H9 (cell line): ENCODE results near the gene PPP1CB. TPM values are rescaled to one million over a fixed set of nuclear protein-coding genes. Genes with fewer than 3 reads are reported as not detected.

Experiments
- DNase-seq: peaks from one replicate; pipeline ENCODE4 v3.0.0-alpha.2; 2017
- H2AFZ ChIP-seq: one replicate; pipeline ENCODE4 v1.6.1; 2013; ENCODE audit warnings: mild to moderate bottlenecking, low read length, control low read depth, moderate library complexity
- H2AK5ac ChIP-seq: 2 replicates; pipeline ENCODE4 v1.6.1; 2013; ENCODE audit warnings: low read length, control low read depth, mixed read lengths; ENCODE audit not compliant: insufficient read length
- H2BK120ac ChIP-seq: one replicate; pipeline ENCODE4 v1.6.1; 2013; ENCODE audit warnings: low read depth, mild to moderate bottlenecking, low read length, control low read depth, inconsistent platforms; ENCODE audit not compliant: poor library complexity, severe bottlenecking
- H2BK12ac ChIP-seq: 2 replicates; pipeline ENCODE4 v1.6.1; 2013; ENCODE audit warnings: low read length, control low read depth, mixed read lengths, low read depth; ENCODE audit not compliant: insufficient read length
- H2BK15ac ChIP-seq: 2 replicates; pipeline ENCODE4 v1.6.1; 2013; ENCODE audit warnings: low read depth, low read length, control low read depth
- H2BK20ac ChIP-seq: one replicate; pipeline ENCODE4 v1.6.1; 2013; ENCODE audit warnings: low read depth, mild to moderate bottlenecking, low read length, control low read depth, inconsistent platforms; ENCODE audit not compliant: poor library complexity, severe bottlenecking
- H2BK5ac ChIP-seq: 2 replicates; pipeline ENCODE4 v1.6.1; 2013; ENCODE audit warnings: low read length, control low read depth, mixed read lengths; ENCODE audit not compliant: insufficient read length
- H3K14ac ChIP-seq: 2 replicates; pipeline ENCODE4 v1.6.1; 2013; ENCODE audit warnings: low read length, control low read depth; ENCODE audit not compliant: insufficient read depth
- H3K18ac ChIP-seq: 2 replicates; pipeline ENCODE4 v1.6.1; 2013; ENCODE audit warnings: low read depth, mild to moderate bottlenecking, mixed read lengths, low read length, control low read depth; ENCODE audit not compliant: insufficient read length
- H3K23ac ChIP-seq: 2 replicates; pipeline ENCODE4 v1.6.1; 2013; ENCODE audit warnings: low read length, control low read depth, mixed read lengths, low read depth; ENCODE audit not compliant: insufficient read length
- H3K23me2 ChIP-seq: 2 replicates; pipeline ENCODE4 v1.6.1; 2013; ENCODE audit warnings: low read depth, mild to moderate bottlenecking, mixed read lengths, low read length, control low read depth; ENCODE audit not compliant: insufficient read length, poor library complexity, severe bottlenecking
- H3K27ac ChIP-seq: 2 replicates; pipeline ENCODE4 v1.5.1; 2013; ENCODE audit warnings: low read length, control low read depth, mixed read lengths, low read depth; ENCODE audit not compliant: insufficient read length
- H3K27me3 ChIP-seq: 2 replicates; pipeline ENCODE4 v1.6.1; 2013; ENCODE audit warnings: low read length, control low read depth, inconsistent platforms; ENCODE audit not compliant: insufficient read depth
- H3K4ac ChIP-seq: 2 replicates; pipeline ENCODE4 v1.6.1; 2013; ENCODE audit warnings: low read depth, mild to moderate bottlenecking, control low read depth, inconsistent platforms, low read length, moderate library complexity
- H3K4me1 ChIP-seq: 2 replicates; pipeline ENCODE4 v1.6.1; 2013; ENCODE audit warnings: low read length, control low read depth, inconsistent platforms; ENCODE audit not compliant: insufficient read depth
- H3K4me2 ChIP-seq: 2 replicates; pipeline ENCODE4 v1.6.1; 2013; ENCODE audit warnings: low read length, control low read depth, mixed read lengths; ENCODE audit not compliant: insufficient read length, insufficient read depth
- H3K56ac ChIP-seq: 2 replicates; pipeline ENCODE4 v1.6.1; 2013; ENCODE audit warnings: low read depth, mild to moderate bottlenecking, mixed read lengths, low read length, control low read depth; ENCODE audit not compliant: insufficient read length
- H3K79me1 ChIP-seq: 2 replicates; pipeline ENCODE4 v1.6.1; 2013; ENCODE audit warnings: low read depth, mild to moderate bottlenecking, moderate library complexity, low read length, control low read depth, inconsistent platforms; ENCODE audit not compliant: insufficient read depth, poor library complexity, severe bottlenecking
- H3K79me2 ChIP-seq: 2 replicates; pipeline ENCODE4 v1.6.1; 2013; ENCODE audit warnings: low read length, control low read depth, inconsistent platforms; ENCODE audit not compliant: insufficient read depth
- H3K9ac ChIP-seq: 2 replicates; pipeline ENCODE4 v1.6.1; 2013; ENCODE audit warnings: low read length, control low read depth, mixed read lengths; ENCODE audit not compliant: insufficient read length; ENCODE audit errors: extremely low read depth
- H3K9me3 ChIP-seq: one replicate; pipeline ENCODE4 v1.6.1; 2013; ENCODE audit warnings: low read depth, low read length, inconsistent platforms; ENCODE audit not compliant: control insufficient read depth
- H3T11ph ChIP-seq: one replicate; pipeline ENCODE4 v1.6.1; 2013; ENCODE audit warnings: mild to moderate bottlenecking, low read length, control low read depth, inconsistent platforms
- H4K20me1 ChIP-seq: one replicate; pipeline ENCODE4 v1.6.1; 2013; ENCODE audit not compliant: control insufficient read depth, insufficient read length, insufficient read depth
- H4K5ac ChIP-seq: 2 replicates; pipeline ENCODE4 v1.6.1; 2013; ENCODE audit warnings: low read depth, mild to moderate bottlenecking, mixed read lengths, low read length, control low read depth; ENCODE audit not compliant: insufficient read length
- H4K8ac ChIP-seq: replicated peaks from 2 replicates; pipeline ENCODE4 v1.6.1; 2013; ENCODE audit warnings: low read length, control low read depth, mixed read lengths, low read depth; ENCODE audit not compliant: insufficient read length
- H4K91ac ChIP-seq: 2 replicates; pipeline ENCODE4 v1.6.1; 2013; ENCODE audit warnings: low read depth, mild to moderate bottlenecking, moderate library complexity, mixed read lengths, low read length, control low read depth; ENCODE audit not compliant: insufficient read length
- H3K27ac Mint-ChIP-seq, 3 experiments: 2 replicates in 2 of 3; 3 replicates in 1 of 3; pipeline ENCODE4 v1.8.0; 2020 to 2021; ENCODE audit warnings: mixed read lengths in 3 of 3, mild to moderate bottlenecking in 1 of 3, moderate library complexity in 1 of 3
- H3K27me3 Mint-ChIP-seq: 2 replicates; pipeline ENCODE4 v1.8.0; 2021; ENCODE audit warnings: low read depth, mild to moderate bottlenecking, moderate library complexity, mixed read lengths
- H3K36me3 Mint-ChIP-seq, 3 experiments: 2 replicates in 2 of 3; 3 replicates in 1 of 3; pipeline ENCODE4 v1.8.0; 2020 to 2021; ENCODE audit warnings: low read depth in 3 of 3, mixed read lengths in 3 of 3; ENCODE audit not compliant: insufficient read depth in 1 of 3
- H3K4me1 Mint-ChIP-seq, 2 experiments: 2 replicates each; pipeline ENCODE4 v1.8.0; 2020; ENCODE audit warnings: mixed read lengths in 2 of 2
- H3K4me3 Mint-ChIP-seq, 2 experiments: 2 replicates in 1 of 2; 3 replicates in 1 of 2; pipeline ENCODE4 v1.8.0; 2020 to 2021; ENCODE audit warnings: mild to moderate bottlenecking in 2 of 2, mixed read lengths in 2 of 2, moderate library complexity in 1 of 2
- H3K9me3 Mint-ChIP-seq, 2 experiments: 2 replicates in 1 of 2; 3 replicates in 1 of 2; pipeline ENCODE4 v1.8.0; 2020; ENCODE audit warnings: mild to moderate bottlenecking in 2 of 2, mixed read lengths in 2 of 2, moderate library complexity in 1 of 2
- WGBS: extraction: QIAGEN DNeasy Blood & Tissue Kit; methylation state at CpG from one replicate; pipeline ENCODE4 v1.1.7; 2013; ENCODE audit warnings: missing lambda C conversion rate, low lambda C conversion rate, mixed read lengths; ENCODE audit not compliant: insufficient read length; ENCODE audit errors: extremely low coverage; 5-methylcytosine and 5-hydroxymethylcytosine counted together
- total RNA-seq: library from RNA; stranded (reverse); gene quantifications from 2 replicates; pipeline ENCODE4 v1.2.1, GENCODE V29; 2021
- TF ChIP-seq, protein P1 (sequence below): fragments of 200-600 bp; sonication (generic); conservative IDR thresholded peaks from 3 replicates; pipeline ENCODE4 v1.8.0; 2021; ENCODE audit warnings: antibody characterized with exemption, mild to moderate bottlenecking

The PPP1CB gene
- total RNA-seq, 1 experiment from 2014 or later = 184 TPM

DNA sequence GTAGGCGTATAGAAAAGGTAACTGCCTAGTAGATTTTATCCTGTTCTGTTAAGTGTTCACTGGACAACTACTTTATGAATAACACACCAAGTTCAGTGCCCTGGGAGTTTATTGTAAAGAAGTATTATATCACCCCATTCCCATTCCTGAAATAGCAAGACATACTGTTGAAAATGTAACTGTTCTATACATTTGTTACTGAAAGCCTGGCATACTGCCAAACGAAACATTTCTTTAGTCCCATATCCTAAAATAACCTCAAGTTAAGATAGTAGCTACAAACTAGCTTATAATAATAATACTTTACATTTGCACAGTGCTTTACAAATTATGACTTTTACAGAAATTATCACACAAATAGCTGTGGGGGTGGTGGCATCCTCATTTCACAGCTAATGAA, 84.2 kb downstream of the PPP1CB start:
- no CpG with 5 or more reads among the region's 2 CpGs for WGBS
- TF ChIP-seq, protein P1, sequence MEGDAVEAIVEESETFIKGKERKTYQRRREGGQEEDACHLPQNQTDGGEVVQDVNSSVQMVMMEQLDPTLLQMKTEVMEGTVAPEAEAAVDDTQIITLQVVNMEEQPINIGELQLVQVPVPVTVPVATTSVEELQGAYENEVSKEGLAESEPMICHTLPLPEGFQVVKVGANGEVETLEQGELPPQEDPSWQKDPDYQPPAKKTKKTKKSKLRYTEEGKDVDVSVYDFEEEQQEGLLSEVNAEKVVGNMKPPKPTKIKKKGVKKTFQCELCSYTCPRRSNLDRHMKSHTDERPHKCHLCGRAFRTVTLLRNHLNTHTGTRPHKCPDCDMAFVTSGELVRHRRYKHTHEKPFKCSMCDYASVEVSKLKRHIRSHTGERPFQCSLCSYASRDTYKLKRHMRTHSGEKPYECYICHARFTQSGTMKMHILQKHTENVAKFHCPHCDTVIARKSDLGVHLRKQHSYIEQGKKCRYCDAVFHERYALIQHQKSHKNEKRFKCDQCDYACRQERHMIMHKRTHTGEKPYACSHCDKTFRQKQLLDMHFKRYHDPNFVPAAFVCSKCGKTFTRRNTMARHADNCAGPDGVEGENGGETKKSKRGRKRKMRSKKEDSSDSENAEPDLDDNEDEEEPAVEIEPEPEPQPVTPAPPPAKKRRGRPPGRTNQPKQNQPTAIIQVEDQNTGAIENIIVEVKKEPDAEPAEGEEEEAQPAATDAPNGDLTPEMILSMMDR = no peak
- no peak overlapping the region for H3K4me2 ChIP-seq
- no peaks in the 10 kb centered on the region for H3K4me1 ChIP-seq
- no peak overlapping the region for H3K9ac ChIP-seq
- H2BK5ac ChIP-seq = no peak overlapping the region
- no peak overlapping the region for H2BK12ac ChIP-seq
- no peaks in the 10 kb centered on the region for H3K23me2 ChIP-seq
- no peak overlapping the region for H2AFZ ChIP-seq
- H3K14ac ChIP-seq = no peak overlapping the region
- no peaks in the 10 kb centered on the region for H3K79me2 ChIP-seq
- no peaks in the 10 kb centered on the region for H3K27me3 ChIP-seq
- no peaks in the 10 kb centered on the region for H3K4me1 Mint-ChIP-seq
- no peak overlapping the region for H4K8ac ChIP-seq
- no peak overlapping the region for H2BK15ac ChIP-seq
- no peak overlapping the region for H3K18ac ChIP-seq
- H3K36me3 Mint-ChIP-seq = no peaks in the 10 kb centered on the region
- H3K56ac ChIP-seq = no peak overlapping the region
- no peak overlapping the region for H3T11ph ChIP-seq
- H3K79me1 ChIP-seq = no peaks in the 10 kb centered on the region
- H4K91ac ChIP-seq = no peak overlapping the region
- no peak for DNase-seq
- H3K23ac ChIP-seq = no peak overlapping the region
- H2BK120ac ChIP-seq = no peak overlapping the region
- no peak overlapping the region for H3K27ac Mint-ChIP-seq
- no peak overlapping the region for H2BK20ac ChIP-seq
- H3K4me3 Mint-ChIP-seq = no peak overlapping the region
- no peaks in the 10 kb centered on the region for H4K20me1 ChIP-seq
- H3K27me3 Mint-ChIP-seq = 0 out of 2 replicates have a peak, but pooled peaks cover 2% of the 10 kb centered on the region
- H3K9me3 Mint-ChIP-seq = no peaks in the 10 kb centered on the region
- H4K5ac ChIP-seq = no peak overlapping the region
- no peak overlapping the region for H3K4ac ChIP-seq
- H3K9me3 ChIP-seq = no peaks in the 10 kb centered on the region
- no peak overlapping the region for H3K27ac ChIP-seq
- no peak overlapping the region for H2AK5ac ChIP-seq
